Left hindlimb (tissue), 1 donor: Measurements from ENCODE around the gene ATAD1.
"Not testable (repeated sequence)": the region's sequence is repeated elsewhere in the genome, so short reads cannot be mapped to it uniquely, and the experiment has no call there.

Experiments
- DNase-seq: peaks from one replicate; pipeline ENCODE4 v3.0.0-alpha.2; 2018

The ATAD1 gene, protein sequence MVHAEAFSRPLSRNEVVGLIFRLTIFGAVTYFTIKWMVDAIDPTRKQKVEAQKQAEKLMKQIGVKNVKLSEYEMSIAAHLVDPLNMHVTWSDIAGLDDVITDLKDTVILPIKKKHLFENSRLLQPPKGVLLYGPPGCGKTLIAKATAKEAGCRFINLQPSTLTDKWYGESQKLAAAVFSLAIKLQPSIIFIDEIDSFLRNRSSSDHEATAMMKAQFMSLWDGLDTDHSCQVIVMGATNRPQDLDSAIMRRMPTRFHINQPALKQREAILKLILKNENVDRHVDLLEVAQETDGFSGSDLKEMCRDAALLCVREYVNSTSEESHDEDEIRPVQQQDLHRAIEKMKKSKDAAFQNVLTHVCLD

DNA sequence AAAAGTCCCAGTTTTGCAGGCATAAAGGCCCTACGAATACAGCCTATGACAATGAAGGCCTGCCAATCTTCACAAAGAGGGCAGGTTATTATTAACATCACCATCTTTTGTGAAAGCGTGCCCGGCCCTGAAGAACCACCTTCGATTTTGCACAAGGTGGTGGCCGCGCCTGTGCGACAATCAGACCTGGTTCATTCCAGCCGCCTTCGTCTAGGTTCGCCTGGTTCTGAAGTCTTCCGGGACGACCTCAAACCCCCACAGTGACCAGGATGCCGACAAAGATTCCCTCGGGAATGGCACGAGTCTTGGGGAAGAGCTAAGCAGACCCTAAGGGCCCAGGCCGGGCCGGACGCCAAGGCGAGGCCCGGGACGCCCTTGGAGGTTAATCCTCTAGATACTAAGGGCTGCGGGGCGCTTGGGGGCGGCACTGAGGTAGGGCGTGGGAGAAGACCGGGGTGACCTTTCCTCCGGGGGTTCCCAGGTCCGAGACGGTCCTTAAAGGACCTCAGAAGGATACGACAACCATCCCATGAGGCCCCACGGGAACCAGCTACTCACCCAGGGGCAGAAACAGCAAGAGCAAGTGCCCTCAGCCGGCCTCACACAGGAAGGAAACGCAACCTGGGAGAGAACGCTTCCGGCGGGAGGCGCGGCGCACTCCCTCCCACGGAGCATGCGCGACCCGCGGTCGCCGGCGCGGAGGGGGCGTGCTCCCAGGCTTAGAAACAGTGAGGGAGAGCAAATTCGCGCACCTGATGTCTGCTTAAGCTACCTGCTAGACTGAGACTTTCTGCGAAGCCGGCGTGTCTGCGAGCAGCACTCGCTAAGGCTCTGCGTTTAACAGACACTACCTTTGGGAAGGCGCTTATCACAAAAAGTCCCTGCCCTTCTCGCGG lies at the start of gene ATAD1:
ATAD1 (minus strand) TSS at position 618 of the 896 bp plus-strand sequence. CDS start 3,627 bp downstream, outside the sequence.
- DNase-seq, result peak; percentile 87

DNA sequence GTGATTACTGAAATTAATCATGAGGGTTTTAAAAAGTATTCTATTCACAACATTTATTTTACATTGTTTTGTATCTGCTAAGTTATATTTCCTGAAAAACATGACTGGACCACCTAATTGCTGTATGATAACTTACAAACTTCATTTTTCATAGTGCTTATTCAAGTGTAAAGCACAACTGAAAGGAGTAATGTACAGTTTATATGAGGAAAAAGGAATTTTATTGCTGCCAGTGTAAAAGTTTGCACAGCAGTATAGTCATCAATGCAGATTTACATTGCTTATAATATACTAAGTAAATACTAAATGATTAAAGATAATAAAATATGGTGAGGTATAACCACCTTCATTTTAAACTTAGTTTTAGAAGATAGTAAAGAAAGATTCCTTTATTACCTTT lies 49.4 kb upstream of the ATAD1 start:
- DNase-seq, result no peak

DNA sequence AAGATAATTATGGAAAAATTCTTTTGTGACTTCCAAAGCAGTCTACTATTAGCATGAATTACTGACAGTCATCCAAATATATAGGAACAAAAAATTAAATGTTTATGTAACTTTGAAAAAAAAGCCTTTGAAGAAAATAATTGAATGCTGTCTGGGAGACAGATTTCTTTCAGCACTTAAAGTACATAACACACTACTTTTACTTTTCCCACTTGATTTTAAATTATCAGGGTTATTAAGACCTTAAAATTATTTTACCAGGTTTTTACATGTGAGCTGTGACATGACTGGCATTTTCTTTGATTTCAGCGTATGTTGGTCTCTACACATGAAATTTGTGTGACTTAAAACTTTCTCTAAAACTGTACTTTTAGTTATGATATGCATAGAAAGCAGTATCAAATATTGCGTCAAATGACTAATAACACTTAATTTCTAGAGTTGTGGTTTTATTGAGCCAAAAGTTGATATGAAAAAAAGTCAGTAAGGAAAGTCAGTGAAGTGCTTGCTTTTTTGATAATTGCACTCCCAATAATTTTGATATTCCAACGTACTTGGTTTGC lies 48.5 kb upstream of the ATAD1 start:
- no peak for DNase-seq

DNA sequence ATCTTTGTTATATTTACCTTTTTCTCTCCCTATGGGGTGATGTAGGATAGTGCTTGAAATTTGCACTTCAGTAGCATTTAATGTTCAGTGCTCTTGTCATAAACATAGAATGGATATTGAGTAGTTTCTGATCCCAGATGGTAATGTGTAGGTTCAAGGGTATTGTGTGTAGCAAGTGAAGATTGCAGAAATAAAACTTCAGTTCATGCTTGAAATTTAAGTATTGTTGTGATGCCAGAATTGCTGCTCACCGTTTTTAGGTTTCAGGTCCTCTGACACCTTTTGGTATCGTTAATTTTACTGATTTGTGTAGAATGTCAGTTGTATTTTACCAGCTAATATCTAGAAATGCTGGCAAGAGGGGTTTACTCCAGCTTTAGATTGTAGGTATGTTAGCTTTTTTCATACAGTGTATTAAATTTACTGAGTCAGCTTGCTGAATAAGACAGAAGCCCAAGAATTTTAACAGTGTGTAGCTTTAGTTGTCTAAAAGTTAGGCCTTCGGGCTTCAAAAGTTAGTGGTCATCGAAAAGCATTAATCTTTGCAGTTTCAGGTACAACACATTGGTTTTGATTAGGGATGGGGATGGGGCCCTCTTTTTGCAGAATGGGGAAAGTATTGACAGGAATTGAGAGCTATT lies 47.3 kb upstream of the ATAD1 start:
- no peak for DNase-seq

DNA sequence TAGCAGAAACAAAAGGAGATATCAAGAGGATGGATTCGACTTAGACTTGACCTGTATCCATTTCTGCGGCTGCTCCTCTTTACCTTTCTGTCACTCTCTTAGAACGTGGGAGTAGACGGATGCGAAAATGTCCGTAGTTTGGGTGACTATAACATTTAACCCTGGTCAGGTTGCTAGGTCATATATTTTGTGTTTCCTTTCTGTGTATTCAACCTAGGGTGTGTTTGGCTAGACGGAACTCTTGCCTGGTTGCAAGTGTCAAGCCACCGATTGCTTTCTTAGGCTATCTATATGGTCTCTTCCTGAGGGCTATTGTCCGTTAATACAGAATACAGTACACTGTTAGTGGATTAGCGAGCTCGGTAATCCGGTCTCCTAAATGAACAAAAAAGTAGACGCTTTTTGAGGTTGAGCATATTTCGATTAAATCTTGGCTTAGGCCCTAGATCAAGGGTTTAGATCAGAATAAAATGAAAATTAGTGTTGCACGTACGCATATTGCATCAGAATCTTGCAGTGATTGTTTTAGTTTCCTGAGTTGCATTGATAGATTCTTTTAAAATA lies 46.6 kb upstream of the ATAD1 start:
- DNase-seq, result no peak

DNA sequence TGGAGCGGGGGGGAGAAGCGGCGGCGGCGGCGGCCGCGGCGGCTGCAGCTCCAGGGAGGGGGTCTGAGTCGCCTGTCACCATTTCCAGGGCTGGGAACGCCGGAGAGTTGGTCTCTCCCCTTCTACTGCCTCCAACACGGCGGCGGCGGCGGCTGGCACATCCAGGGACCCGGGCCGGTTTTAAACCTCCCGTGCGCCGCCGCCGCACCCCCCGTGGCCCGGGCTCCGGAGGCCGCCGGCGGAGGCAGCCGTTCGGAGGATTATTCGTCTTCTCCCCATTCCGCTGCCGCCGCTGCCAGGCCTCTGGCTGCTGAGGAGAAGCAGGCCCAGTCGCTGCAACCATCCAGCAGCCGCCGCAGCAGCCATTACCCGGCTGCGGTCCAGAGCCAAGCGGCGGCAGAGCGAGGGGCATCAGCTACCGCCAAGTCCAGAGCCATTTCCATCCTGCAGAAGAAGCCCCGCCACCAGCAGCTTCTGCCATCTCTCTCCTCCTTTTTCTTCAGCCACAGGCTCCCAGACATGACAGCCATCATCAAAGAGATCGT lies 46.0 kb upstream of the ATAD1 start:
- DNase-seq, result peak; percentile 58

DNA sequence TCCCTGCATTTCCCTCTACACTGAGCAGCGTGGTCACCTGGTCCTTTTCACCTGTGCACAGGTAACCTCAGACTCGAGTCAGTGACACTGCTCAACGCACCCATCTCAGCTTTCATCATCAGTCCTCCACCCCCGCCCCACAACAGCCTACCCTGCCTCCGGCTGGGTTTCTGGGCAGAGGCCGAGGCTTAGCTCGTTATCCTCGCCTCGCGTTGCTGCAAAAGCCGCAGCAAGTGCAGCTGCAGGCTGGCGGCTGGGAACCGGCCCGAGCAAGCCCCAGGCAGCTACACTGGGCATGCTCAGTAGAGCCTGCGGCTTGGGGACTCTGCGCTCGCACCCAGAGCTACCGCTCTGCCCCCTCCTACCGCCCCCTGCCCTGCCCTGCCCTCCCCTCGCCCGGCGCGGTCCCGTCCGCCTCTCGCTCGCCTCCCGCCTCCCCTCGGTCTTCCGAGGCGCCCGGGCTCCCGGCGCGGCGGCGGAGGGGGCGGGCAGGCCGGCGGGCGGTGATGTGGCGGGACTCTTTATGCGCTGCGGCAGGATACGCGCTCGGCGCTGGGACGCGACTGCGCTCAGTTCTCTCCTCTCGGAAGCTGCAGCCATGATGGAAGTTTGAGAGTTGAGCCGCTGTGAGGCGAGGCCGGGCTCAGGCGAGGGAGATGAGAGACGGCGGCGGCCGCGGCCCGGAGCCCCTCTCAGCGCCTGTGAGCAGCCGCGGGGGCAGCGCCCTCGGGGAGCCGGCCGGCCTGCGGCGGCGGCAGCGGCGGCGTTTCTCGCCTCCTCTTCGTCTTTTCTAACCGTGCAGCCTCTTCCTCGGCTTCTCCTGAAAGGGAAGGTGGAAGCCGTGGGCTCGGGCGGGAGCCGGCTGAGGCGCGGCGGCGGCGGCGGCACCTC lies 45.3 kb upstream of the ATAD1 start, which contains the start of the genes KLLN and PTEN:
KLLN (minus strand) TSS at position 481 of the 891 bp plus-strand sequence. CDS start 1,046 bp downstream, outside the sequence.
PTEN (plus strand) TSS at position 573 of the 891 bp plus-strand sequence. CDS start 845 bp downstream, outside the sequence.
- DNase-seq, result peak; percentile 94

DNA sequence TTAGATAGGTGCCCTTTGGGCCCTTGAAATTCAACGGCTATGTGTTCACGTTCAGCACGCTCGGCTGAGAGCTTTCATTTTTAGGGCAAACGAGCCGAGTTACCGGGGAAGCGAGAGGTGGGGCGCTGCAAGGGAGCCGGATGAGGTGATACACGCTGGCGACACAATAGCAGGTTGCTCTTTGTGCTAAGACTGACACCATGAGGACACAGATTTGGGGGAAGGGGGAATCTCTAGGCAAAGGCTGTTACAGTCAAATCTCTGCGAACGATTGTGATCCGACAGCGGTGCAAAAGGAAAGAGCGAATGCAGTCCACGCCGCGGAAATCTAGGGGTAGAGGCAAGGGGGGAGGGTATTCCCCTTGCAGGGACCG lies 44.6 kb upstream of the ATAD1 start:
- no peak for DNase-seq

DNA sequence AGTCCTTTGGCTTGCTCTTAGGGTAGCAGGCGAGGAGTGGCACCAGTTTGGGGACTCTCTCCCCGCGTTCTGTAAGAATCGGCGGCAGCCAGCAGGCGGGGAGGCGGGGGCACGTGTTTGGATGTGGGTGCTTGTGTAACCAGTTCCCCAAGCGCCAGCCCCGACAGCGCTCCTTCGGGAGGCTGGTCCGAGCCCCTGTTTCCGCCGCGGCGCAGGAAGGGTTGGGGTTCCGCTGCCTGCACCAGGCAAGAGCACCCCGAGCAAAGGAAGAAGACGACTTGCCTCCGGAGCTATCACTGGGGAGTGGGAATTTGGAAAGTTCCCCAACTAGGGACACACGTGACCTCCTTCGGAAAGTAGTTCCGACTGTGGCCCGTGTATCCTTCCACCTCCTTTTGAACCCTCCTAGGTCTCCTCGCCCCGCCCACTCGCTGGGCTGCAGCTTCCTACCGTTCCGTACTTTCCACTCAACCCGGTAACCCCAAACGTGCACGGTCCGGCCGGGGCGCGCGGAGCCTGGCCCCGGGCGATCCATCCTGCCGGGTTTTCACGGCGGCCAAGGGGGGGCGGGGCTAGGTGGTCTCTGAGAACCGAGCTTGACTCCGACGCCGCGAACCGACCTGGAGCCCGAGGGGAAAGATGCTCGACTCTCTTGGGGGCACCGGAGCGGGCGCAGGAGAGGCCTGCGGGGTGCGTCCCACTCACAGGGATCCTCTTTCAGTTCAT lies 44.1 kb upstream of the ATAD1 start:
- peak; percentile 96 for DNase-seq

DNA sequence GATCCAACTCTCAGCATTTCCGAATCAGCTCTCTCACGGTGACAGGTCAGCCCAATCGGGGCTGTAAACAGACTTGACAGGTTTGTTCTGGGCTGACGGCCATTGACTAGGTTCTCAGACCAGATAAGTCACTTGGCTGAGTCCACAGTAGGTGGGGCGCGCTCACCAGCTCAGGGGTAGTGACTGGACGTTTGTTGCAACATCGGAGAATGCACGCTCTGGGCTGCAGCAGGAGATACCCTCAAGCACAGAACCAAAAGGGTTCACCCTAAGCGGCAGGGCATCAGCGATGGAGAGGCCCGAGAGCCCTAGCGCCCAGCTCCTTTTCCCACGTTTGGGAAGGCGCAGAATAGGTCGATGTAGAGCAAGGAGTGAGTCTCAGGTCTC lies 43.5 kb upstream of the ATAD1 start:
- DNase-seq, result peak; percentile 69

DNA sequence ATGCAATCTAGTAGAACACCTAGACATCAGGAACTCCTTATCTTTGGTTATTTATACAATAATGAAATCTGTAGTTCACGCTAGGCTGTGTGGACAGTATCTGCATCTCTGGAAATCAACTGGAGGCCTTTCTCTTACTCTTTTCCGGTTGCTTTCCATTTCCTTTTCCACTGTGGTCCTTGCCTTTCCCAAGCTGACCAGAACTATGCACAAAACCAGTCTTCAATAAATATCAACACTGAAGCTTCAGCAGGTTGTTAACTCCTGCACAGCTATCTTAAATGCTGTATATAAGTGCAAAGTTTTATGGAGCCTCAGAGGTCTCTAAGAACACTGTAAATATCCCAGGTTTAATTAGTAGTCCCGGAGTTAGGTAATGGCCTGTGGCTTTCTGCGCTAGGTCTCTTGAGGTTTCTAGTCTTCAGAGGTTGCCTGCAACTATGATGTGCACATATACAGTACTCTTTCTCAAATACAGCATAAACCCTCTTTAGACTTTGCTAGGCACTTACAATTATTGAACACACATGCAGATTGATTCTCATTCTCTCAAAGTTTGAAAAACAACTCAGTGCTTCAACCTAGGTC lies 42.9 kb upstream of the ATAD1 start:
- DNase-seq, result no peak

DNA sequence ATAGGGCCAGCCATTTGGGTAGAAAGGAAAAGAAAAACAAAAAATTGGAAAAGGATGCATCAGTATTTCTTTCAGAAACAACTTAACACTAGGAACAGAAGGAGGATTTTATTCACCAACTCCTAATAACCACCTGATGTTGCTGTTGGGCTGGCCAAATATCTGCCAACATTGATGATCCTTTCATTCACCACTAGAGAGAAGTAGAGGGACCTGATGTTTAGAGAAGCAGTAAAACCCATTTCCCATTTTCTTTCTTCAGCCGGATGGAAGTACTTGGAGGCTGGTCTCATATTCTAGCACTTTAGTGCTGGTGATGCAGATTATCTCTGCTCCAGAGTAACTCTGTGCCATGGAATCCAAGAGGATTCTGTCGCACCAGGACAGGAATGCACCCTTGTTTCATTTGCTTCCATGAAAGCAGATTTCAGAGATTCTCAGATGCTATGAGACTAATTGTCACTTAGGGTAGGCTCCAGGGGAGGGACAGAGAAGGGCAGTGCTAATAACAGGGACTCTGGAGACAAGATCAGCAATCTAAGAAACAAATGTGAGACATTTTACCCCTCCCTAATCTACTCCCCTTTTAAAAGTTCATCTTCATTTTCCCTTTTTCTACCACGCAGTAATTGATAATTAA lies 42.2 kb upstream of the ATAD1 start:
- DNase-seq, result peak; percentile 36

DNA sequence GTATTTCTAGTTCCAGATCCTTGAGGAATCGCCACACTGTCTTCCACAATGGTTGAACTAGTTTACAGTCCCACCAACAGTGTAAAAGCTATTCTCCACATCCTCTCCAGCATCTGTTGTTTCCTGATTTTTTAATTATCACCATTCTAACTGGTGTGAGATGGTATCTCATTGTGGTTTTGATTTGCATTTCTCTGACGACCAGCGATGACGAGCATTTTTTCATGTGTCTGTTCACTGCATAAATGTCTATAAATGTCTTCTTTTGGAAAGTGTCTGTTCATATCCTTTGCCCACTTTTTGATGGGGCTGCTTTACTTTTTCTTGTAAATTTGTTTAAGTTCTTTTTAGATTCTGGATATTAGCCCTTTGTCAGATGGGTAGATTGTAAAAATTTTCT lies 37.6 kb upstream of the ATAD1 start:
- not testable (repeated sequence) for DNase-seq

DNA sequence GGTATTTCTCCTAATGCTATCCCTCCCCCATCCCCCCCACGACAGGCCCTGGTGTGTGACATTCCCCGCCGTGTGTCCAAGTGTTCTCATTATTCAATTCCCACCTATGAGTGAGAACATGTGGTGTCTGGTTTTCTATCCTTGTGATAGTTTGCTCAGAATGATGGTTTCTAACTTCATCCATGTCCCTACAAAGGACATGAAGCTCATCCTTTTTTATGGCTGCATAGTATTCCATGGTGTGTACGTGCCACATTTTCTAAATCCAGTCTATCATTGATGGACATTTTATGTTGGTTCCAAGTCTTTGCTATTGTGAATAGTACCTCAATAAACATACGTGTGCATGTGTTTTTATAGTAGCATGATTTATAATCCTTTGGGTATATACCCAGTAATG lies 37.2 kb upstream of the ATAD1 start:
- DNase-seq, result not testable (repeated sequence)

DNA sequence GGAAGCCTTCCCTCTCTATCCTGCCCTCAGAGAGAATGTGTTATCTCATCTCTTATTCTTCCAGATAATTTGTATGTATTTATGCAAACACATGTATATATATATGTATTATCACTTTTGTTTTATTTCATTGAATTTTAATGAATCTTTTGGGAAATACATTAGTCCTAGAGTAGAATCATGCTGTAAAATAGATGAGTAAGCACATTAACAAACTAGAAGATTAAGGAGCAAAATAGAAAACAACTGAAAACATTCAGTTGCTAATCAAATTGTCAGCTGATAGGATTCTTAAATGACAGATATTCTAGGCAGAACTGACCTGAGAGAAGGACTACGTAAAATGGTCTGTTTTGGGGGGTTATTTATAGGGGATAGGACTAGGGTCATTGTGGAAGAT lies 34.1 kb upstream of the ATAD1 start:
- no peak for DNase-seq

DNA sequence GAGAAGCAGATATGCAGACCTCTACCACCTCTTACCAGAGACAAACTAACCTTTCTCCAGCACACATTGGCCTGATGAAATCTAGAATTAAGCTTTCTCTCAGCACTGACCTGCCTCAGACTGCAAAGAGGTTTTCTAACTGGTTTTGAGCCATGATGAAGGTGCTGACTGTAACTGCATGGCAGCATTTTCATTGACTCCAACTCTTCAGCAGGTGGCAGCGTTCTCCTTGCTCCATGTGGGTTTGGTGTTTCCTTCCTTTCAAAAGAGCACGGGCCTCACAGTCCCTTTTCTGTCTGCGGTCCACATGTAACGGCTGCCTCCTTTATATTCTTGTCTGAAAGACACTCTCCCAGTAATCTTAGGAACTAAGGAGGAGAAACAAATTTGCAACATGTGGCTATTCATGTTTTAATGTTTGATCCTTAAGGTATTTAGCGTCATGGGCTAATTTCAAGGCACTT lies 32.7 kb upstream of the ATAD1 start:
- DNase-seq, result peak; percentile 61

DNA sequence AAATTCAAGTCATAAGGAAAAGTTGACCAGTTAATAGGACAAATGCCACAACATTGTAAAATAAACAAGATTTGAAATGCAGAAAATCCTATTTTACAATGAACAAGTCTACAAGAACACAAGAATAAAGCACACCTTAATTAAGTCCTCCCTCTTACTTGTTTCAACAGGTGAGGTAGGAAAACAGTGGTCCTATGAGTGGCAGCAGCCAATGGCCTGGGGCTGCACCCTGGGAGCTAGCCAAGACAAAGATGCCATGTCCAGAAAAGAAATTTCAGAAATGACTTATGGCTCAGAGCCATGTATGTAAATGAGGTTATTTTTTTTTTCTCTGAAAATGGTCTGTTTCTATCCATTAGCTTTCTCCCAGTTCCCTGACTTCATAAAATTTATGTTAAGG lies 31.0 kb upstream of the ATAD1 start:
- DNase-seq, result no peak

DNA sequence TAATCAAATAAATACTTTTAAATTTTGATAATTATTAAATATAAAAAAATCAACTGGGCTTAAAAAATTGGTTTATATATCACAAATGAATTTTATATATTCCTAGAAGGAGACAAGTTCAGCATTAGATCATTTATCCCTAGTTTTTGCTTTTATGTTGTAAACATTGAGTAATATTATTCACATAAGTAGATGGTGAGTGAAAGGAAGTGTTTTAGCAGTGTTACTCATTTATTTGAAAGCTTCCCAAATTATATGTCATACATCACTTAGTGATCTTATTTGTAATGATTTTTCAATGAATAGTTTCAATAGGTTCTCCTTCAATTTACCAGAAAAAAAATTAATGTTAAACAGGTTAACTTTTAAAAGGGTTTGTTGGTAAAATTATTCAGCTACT lies 29.5 kb upstream of the ATAD1 start:
- DNase-seq, result no peak

DNA sequence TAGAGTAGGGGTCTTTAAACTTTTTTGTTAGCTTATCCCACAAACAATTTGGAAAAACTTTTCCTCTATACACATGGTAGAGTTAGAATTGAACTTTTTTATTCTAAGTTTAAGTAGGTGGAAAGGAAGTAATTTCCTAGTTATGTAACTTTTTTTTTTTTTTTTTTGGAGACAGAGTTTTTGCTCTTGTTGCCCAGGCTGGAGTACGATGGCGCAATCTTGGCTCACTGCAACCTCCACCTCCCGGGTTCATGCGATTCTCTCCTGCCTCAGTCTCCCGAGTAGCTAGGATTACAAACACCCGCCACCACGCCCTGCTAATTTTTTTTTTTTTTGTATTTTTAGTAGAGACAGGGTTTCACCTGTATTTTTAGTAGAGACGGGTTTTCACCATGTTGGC lies 28.7 kb upstream of the ATAD1 start:
- DNase-seq, result not testable (repeated sequence)
